OCI-LY7 (cell line): ENCODE results near the gene RPL10.

Source experiments
- CTCF ChIP-seq: fragments of 200-600 bp; sonication (generic); conservative IDR thresholded peaks from 2 replicates; pipeline ENCODE4 v1.5.1; 2014; ENCODE audit warnings: mild to moderate bottlenecking, antibody characterized with exemption, low read length, moderate library complexity, mixed read lengths
- EZH2phosphoT487 ChIP-seq: fragments of 200-600 bp; sonication (generic); IDR thresholded peaks from 2 replicates; pipeline ENCODE4 v1.6.1; 2018; ENCODE audit warnings: low read depth, borderline replicate concordance, mild to moderate bottlenecking, mixed run types, antibody characterized with exemption, low read length, moderate library complexity, mixed read lengths

- TF ChIP-seq CTCF: no peak
- TF ChIP-seq EZH2phosphoT487: no peak
These were observed 47.6 kb upstream of the RPL10 start for GRCh38 chrX:154350429-154351182.
